HG03135 (cell line): ENCODE results near the gene LILRB4.
"Not testable (repeated sequence)": the region's sequence is repeated elsewhere in the genome, so short reads cannot be mapped to it uniquely, and the experiment has no call there.

Experiments used
- ATAC-seq: cut with Tn5 transposase; IDR thresholded peaks from one replicate; pipeline ENCODE4 v1.9.1; 2021; ENCODE audit warnings: mild to moderate bottlenecking, moderate library complexity; ENCODE audit not compliant: unreplicated experiment

Gene LILRB4

GRCh38 chr19:54662730-54663129 is at the start of gene LILRB4:
Gene LILRB4 (plus strand): TSS chr19:54662985. CDS start chr19:54663034, 49 bp downstream.
- no peak for ATAC-seq

- no peak for ATAC-seq
These were observed 48.1 kb upstream of the LILRB4 start for GRCh38 chr19:54614726-54615125.

GRCh38 chr19:54616057-54616456 is 46.7 kb upstream of the LILRB4 start:
- no peak for ATAC-seq

- ATAC-seq: peak; percentile 71
These were observed 45.8 kb upstream of the LILRB4 start for GRCh38 chr19:54616821-54617560.

GRCh38 chr19:54620464-54620863 is 42.3 kb upstream of the LILRB4 start:
- ATAC-seq: no peak

GRCh38 chr19:54622431-54622830 is 40.4 kb upstream of the LILRB4 start:
- no peak for ATAC-seq

- ATAC-seq: not testable (repeated sequence)
These were observed 38.6 kb upstream of the LILRB4 start for GRCh38 chr19:54624234-54624633.

- not testable (repeated sequence) for ATAC-seq
These were observed 37.7 kb upstream of the LILRB4 start for GRCh38 chr19:54624934-54625730.

GRCh38 chr19:54626757-54627156 is 36.0 kb upstream of the LILRB4 start:
- ATAC-seq: no peak

- ATAC-seq: not testable (repeated sequence)
These were observed 34.9 kb upstream of the LILRB4 start for GRCh38 chr19:54627912-54628311.

GRCh38 chr19:54630262-54630661 is 32.5 kb upstream of the LILRB4 start, which contains the start of gene LILRB1:
Gene LILRB1 (plus strand): TSS chr19:54630484. CDS start chr19:54631074, 590 bp downstream.
- ATAC-seq: not testable (repeated sequence)

GRCh38 chr19:54630782-54631181 is 32.0 kb upstream of the LILRB4 start:
- ATAC-seq: no peak

- not testable (repeated sequence) for ATAC-seq
These were observed 31.1 kb upstream of the LILRB4 start for GRCh38 chr19:54631489-54632337.

GRCh38 chr19:54632517-54632916 is 30.3 kb upstream of the LILRB4 start:
- not testable (repeated sequence) for ATAC-seq

- ATAC-seq: no peak
These were observed 29.4 kb upstream of the LILRB4 start for GRCh38 chr19:54633401-54633800.

GRCh38 chr19:54636081-54636480 is 26.7 kb upstream of the LILRB4 start:
- ATAC-seq: not testable (repeated sequence)

GRCh38 chr19:54638683-54639082 is 24.1 kb upstream of the LILRB4 start:
- no peak for ATAC-seq

GRCh38 chr19:54642953-54643352 is 19.8 kb upstream of the LILRB4 start:
- not testable (repeated sequence) for ATAC-seq

GRCh38 chr19:54643583-54643982 is 19.2 kb upstream of the LILRB4 start:
- ATAC-seq: not testable (repeated sequence)

GRCh38 chr19:54644056-54644455 is 18.7 kb upstream of the LILRB4 start:
- no peak for ATAC-seq

GRCh38 chr19:54646331-54646841 is 16.4 kb upstream of the LILRB4 start:
- ATAC-seq: no peak
